Stimulated activated CD8-positive, alpha-beta memory T cell treated with anti-CD3 and anti-CD28 coated beads, Interleukin-4, amount 100 ng/mL, for 24 hours (primary cell): ENCODE results near the gene SMS.
A peak's percentile ranks its signal among the peaks of the same experiment; 100 is the strongest.

Source experiments
- DNase-seq: peaks from one replicate; pipeline ENCODE4 v3.0.0-alpha.2; 2020; ENCODE audit warnings: low read depth

SMS gene

GRCh38 chrX:21940356-21940829 is at the start of gene SMS:
TSS of gene SMS (plus strand) at chrX:21940709. CDS start at chrX:21940825, 116 bp downstream.
- peak; percentile 43 for DNase-seq

GRCh38 chrX:21905313-21905712 is 35.2 kb upstream of the SMS start:
- no peak for DNase-seq

- no peak for DNase-seq
These were observed 34.6 kb upstream of the SMS start for GRCh38 chrX:21905953-21906352.

- no peak for DNase-seq
These were observed 33.2 kb upstream of the SMS start for GRCh38 chrX:21907260-21907659.

GRCh38 chrX:21911481-21911880 is 29.0 kb upstream of the SMS start:
- DNase-seq: no peak

GRCh38 chrX:21912220-21912619 is 28.3 kb upstream of the SMS start:
- DNase-seq: no peak

GRCh38 chrX:21912989-21913388 is 27.5 kb upstream of the SMS start:
- no peak for DNase-seq

GRCh38 chrX:21926116-21926515 is 14.4 kb upstream of the SMS start:
- DNase-seq: no peak

GRCh38 chrX:21926527-21927278 is 13.8 kb upstream of the SMS start:
- DNase-seq: no peak

- no peak for DNase-seq
These were observed 11.3 kb upstream of the SMS start for GRCh38 chrX:21929209-21929608.

GRCh38 chrX:21930986-21931385 is 9.5 kb upstream of the SMS start:
- no peak for DNase-seq

GRCh38 chrX:21932292-21933002 is 8.1 kb upstream of the SMS start:
- no peak for DNase-seq

- DNase-seq: no peak
These were observed 7.4 kb upstream of the SMS start for GRCh38 chrX:21933077-21933476.

GRCh38 chrX:21934414-21934813 is 6.1 kb upstream of the SMS start:
- no peak for DNase-seq

GRCh38 chrX:21939906-21940305 is 603 bp upstream of the SMS start:
- DNase-seq: no peak

- DNase-seq: no peak
These were observed 3.1 kb downstream of the SMS start for GRCh38 chrX:21943460-21944135.

GRCh38 chrX:21944136-21944615 is 3.7 kb downstream of the SMS start:
- DNase-seq: no peak

GRCh38 chrX:21946925-21947641 is 6.6 kb downstream of the SMS start:
- DNase-seq: no peak

- DNase-seq: no peak
These were observed 7.2 kb downstream of the SMS start for GRCh38 chrX:21947671-21948070.

GRCh38 chrX:21948897-21949578 is 8.5 kb downstream of the SMS start:
- no peak for DNase-seq

- DNase-seq: no peak
These were observed 9.2 kb downstream of the SMS start for GRCh38 chrX:21949689-21950088.
